HCT116 (cell line): Measurements from ENCODE around the gene MS4A8. TPM values are rescaled to one million over a fixed set of nuclear protein-coding genes. Genes with fewer than 3 reads are reported as not detected.

Experiments
- ATAC-seq: fragments of 200-7000 bp; cut with Tn5 transposase; 2 replicates; pipeline ENCODE4 v1.9.1; 2020; ENCODE audit warnings: mild to moderate bottlenecking, moderate library complexity
- BruUV-seq: library from RNA; stranded (reverse); fragments of 400-500 nt; replicated peaks from 2 replicates; lab custom pipeline; 2021; lab: Mats Ljungman, UMichigan
- CTCF ChIA-PET: fragments of 300-600 bp; sonication (Branson Sonifier 250); formaldehyde crosslinking; loops from one replicate; lab custom pipeline; 2021; ENCODE audit warnings: antibody characterized with exemption; lab: Charles Lee
- POLR2A ChIA-PET: fragments of 300-600, 350-600 bp; sonication (Branson Sonifier 250); formaldehyde crosslinking; loops from one replicate; lab custom pipeline; 2021; ENCODE audit warnings: antibody characterized with exemption; lab: Charles Lee
- RAD21 ChIA-PET, 2 experiments: fragments of 300-600 bp; sonication (Branson Sonifier 250); formaldehyde crosslinking; loops; one replicate each; lab custom pipeline; 2023; ENCODE audit warnings: low total read pairs in 2 of 2; ENCODE audit not compliant: uncharacterized antibody in 2 of 2, unreplicated experiment in 2 of 2, low non-redundant PET in 1 of 2; lab: Charles Lee
- DNase-seq: peaks from one replicate; pipeline ENCODE4 v3.0.0-alpha.2; 2010; ENCODE audit warnings: low read depth, low spot score
- H2AFZ ChIP-seq: fragments of 200-600 bp; shearing (Covaris generic), sonication (generic); 2 replicates; pipeline ENCODE4 v1.6.1; 2017; ENCODE audit warnings: low read depth, mixed run types, mixed read lengths, antibody characterized with exemption, low read length; ENCODE audit not compliant: poor library complexity, severe bottlenecking
- H3K27ac ChIP-seq: 2 replicates; pipeline ENCODE4 v1.5.1; 2012; ENCODE audit warnings: low read depth, low read length
- H3K27me3 ChIP-seq: fragments of 200-600 bp; sonication (generic); 2 replicates; pipeline ENCODE4 v1.6.1; 2016; ENCODE audit warnings: mixed run types, low read length, mixed read lengths; ENCODE audit not compliant: insufficient read depth
- H3K36me3 ChIP-seq, 2 experiments: fragments of 200-500 bp in 1 of 2; fragments of 200-600 bp in 1 of 2; sonication (Bioruptor generic) in 1 of 2; sonication (generic) in 1 of 2; 2 replicates each; pipeline versions ENCODE4 v1.5.1 to v1.6.1; 2014 to 2016; ENCODE audit warnings: low read length in 2 of 2, inconsistent platforms in 1 of 2, mixed read lengths in 1 of 2, mixed run types in 1 of 2; ENCODE audit not compliant: insufficient read depth in 2 of 2, control insufficient read depth in 1 of 2
- H3K4me1 ChIP-seq, 2 experiments: fragments of 200-600 bp in 1 of 2; sonication (generic) in 1 of 2; 2 replicates each; pipeline versions ENCODE4 v1.5.1 to v1.6.1; 2012 to 2017; ENCODE audit warnings: low read length in 2 of 2, inconsistent platforms in 1 of 2, mild to moderate bottlenecking in 1 of 2, mixed read lengths in 1 of 2, mixed run types in 1 of 2, moderate library complexity in 1 of 2; ENCODE audit not compliant: insufficient read depth in 2 of 2, control insufficient read depth in 1 of 2
- H3K4me2 ChIP-seq: fragments of 200-600 bp; sonication (generic); 2 replicates; pipeline ENCODE4 v1.6.1; 2017; ENCODE audit warnings: mixed run types, low read length, mixed read lengths
- H3K4me3 ChIP-seq, 2 experiments: fragments of 200-600 bp in 1 of 2; sonication (generic) in 1 of 2; replicated peaks in 1 of 2; 2 replicates each; pipeline ENCODE4 v1.5.1; 2011 to 2016; ENCODE audit warnings: low read length in 2 of 2, control low read depth in 1 of 2, low read depth in 1 of 2, mild to moderate bottlenecking in 1 of 2, mixed read lengths in 1 of 2, mixed run types in 1 of 2
- H3K79me2 ChIP-seq: fragments of 200-600 bp; sonication (generic); 2 replicates; pipeline ENCODE4 v1.6.1; 2017; ENCODE audit warnings: mild to moderate bottlenecking, mixed run types, low read length, moderate library complexity, mixed read lengths; ENCODE audit not compliant: insufficient read depth
- H3K9ac ChIP-seq: fragments of 200-600 bp; sonication (generic); 2 replicates; pipeline ENCODE4 v1.6.1; 2016; ENCODE audit warnings: low read length, mixed read lengths
- H3K9me2 ChIP-seq: fragments of 200-600 bp; sonication (generic), shearing (Covaris generic); 2 replicates; pipeline ENCODE4 v1.6.1; 2017; ENCODE audit warnings: mixed run types, mild to moderate bottlenecking, moderate library complexity; ENCODE audit not compliant: insufficient read depth
- H3K9me3 ChIP-seq, 2 experiments: fragments of 200-500 bp in 1 of 2; fragments of 200-600 bp in 1 of 2; sonication (Bioruptor generic) in 1 of 2; sonication (generic) in 1 of 2; 2 replicates each; pipeline ENCODE4 v1.6.1; 2014 to 2017; ENCODE audit warnings: low read length in 2 of 2, mixed read lengths in 2 of 2, inconsistent platforms in 1 of 2, low read depth in 1 of 2, mild to moderate bottlenecking in 1 of 2, mixed run types in 1 of 2, moderate library complexity in 1 of 2; ENCODE audit not compliant: control insufficient read depth in 1 of 2, insufficient read depth in 1 of 2
- H4K20me1 ChIP-seq: fragments of 200-600 bp; sonication (generic), shearing (Covaris generic); 2 replicates; pipeline ENCODE4 v1.6.1; 2017; ENCODE audit warnings: mixed run types, mild to moderate bottlenecking, moderate library complexity; ENCODE audit not compliant: insufficient read depth
- CBX3 ChIP-seq: IDR thresholded peaks from 2 replicates; pipeline ENCODE4 v1.6.1; 2012; ENCODE audit warnings: low read depth
- CEBPB ChIP-seq: IDR thresholded peaks from 2 replicates; pipeline ENCODE4 v1.6.1; 2012; ENCODE audit warnings: low read depth
- CTCF ChIP-seq, 3 experiments: fragments of 200-600 bp in 1 of 3; sonication (generic) in 1 of 3; IDR thresholded peaks in 2 of 3; conservative IDR thresholded peaks in 1 of 3; 2 replicates each; pipeline ENCODE4 v1.5.1; 2012 to 2017; ENCODE audit warnings: low read depth in 2 of 3, low read length in 2 of 3, antibody characterized with exemption in 1 of 3, borderline replicate concordance in 1 of 3, control low read depth in 1 of 3, mild to moderate bottlenecking in 1 of 3, mixed read lengths in 1 of 3, mixed run types in 1 of 3, moderate library complexity in 1 of 3; ENCODE audit not compliant: insufficient read depth in 1 of 3
- EGR1 ChIP-seq: IDR thresholded peaks from 2 replicates; pipeline ENCODE4 v1.6.1; 2012; ENCODE audit warnings: low read depth
- ELF1 ChIP-seq: IDR thresholded peaks from 2 replicates; pipeline ENCODE4 v1.6.1; 2012; ENCODE audit warnings: low read depth, borderline replicate concordance
- EZH2phosphoT487 ChIP-seq: fragments of 200-600 bp; IDR thresholded peaks from 2 replicates; pipeline ENCODE4 v1.6.1; 2018; ENCODE audit warnings: antibody characterized with exemption, borderline replicate concordance
- FOSL1 ChIP-seq: IDR thresholded peaks from 2 replicates; pipeline ENCODE4 v1.6.1; 2012; ENCODE audit warnings: low read depth
- JUND ChIP-seq: IDR thresholded peaks from 2 replicates; pipeline ENCODE4 v1.6.1; 2012
- POLR2A ChIP-seq: IDR thresholded peaks from 2 replicates; pipeline ENCODE4 v1.7.0; 2011; ENCODE audit warnings: borderline replicate concordance; ENCODE audit not compliant: insufficient read depth, insufficient read length; ENCODE audit errors: extremely low read depth
- POLR2AphosphoS5 ChIP-seq: IDR thresholded peaks from 2 replicates; pipeline ENCODE4 v1.6.1; 2011; ENCODE audit warnings: mild to moderate bottlenecking, low read depth, low read length, moderate library complexity
- RAD21 ChIP-seq: IDR thresholded peaks from 2 replicates; pipeline ENCODE4 v1.6.1; 2012; ENCODE audit warnings: low read depth, mild to moderate bottlenecking
- REST ChIP-seq: IDR thresholded peaks from 2 replicates; pipeline ENCODE4 v1.6.1; 2012; ENCODE audit warnings: low read depth
- SIN3A ChIP-seq: IDR thresholded peaks from 2 replicates; pipeline ENCODE4 v1.6.1; 2012; ENCODE audit warnings: low read depth
- SP1 ChIP-seq: IDR thresholded peaks from 2 replicates; pipeline ENCODE4 v1.6.1; 2012; ENCODE audit warnings: low read depth
- SRF ChIP-seq: IDR thresholded peaks from 2 replicates; pipeline ENCODE4 v1.6.1; 2012; ENCODE audit warnings: low read depth
- YY1 ChIP-seq: IDR thresholded peaks from 2 replicates; pipeline ENCODE4 v1.6.1; 2011; ENCODE audit warnings: low read length, low read depth, moderate library complexity, mild to moderate bottlenecking; ENCODE audit not compliant: insufficient replicate concordance; ENCODE audit errors: extremely low read depth
- ZBTB33 ChIP-seq: IDR thresholded peaks from 2 replicates; pipeline ENCODE4 v1.6.1; 2011; ENCODE audit warnings: mild to moderate bottlenecking, low read length, moderate library complexity; ENCODE audit not compliant: insufficient replicate concordance; ENCODE audit errors: extremely low read depth
- ZFX ChIP-seq: fragments of 450-650 bp; IDR thresholded peaks from 2 replicates; pipeline ENCODE4 v1.6.1; 2017
- ZNF274 ChIP-seq: fragments of 200-500 bp; sonication (Bioruptor generic); IDR thresholded peaks from 2 replicates; pipeline ENCODE4 v1.6.1; 2014; ENCODE audit warnings: mild to moderate bottlenecking, low read depth, low read length, inconsistent platforms
- intact Hi-C: fragments of 100-400 bp; cut with micrococcal nuclease; formaldehyde crosslinking; loops from 2 replicates; pipeline ENCODE4 v1.10.0; 2022
- total RNA-seq: library from RNA; stranded (reverse); gene quantifications from one replicate; pipeline ENCODE4 v1.2.1, GENCODE V29; 2021; ENCODE audit not compliant: unreplicated experiment

The MS4A8 gene
- total RNA-seq, 1 experiment from 2014 or later, result 0.17 TPM

GRCh38 chr11:60731586-60731985 is 32.2 kb downstream of the MS4A8 start:
- no peak for DNase-seq
- POLR2A ChIA-PET, result no interaction called here
- intact Hi-C loops, result no loop called here
- Histone ChIP-seq H3K27me3 (peaks cover 25% of the 10 kb centered on the region), H3K36me3 (no peaks in the 10 kb centered on the region), H3K4me3 (no peak overlapping the region), H3K27ac (no peak overlapping the region), H3K4me2 (no peak overlapping the region), H2AFZ (no peak overlapping the region), H3K4me1 (no peaks in the 10 kb centered on the region), H3K79me2 (no peaks in the 10 kb centered on the region), H3K9ac (no peak overlapping the region), H4K20me1 (no peaks in the 10 kb centered on the region), H3K9me3 (no peaks in the 10 kb centered on the region), H3K9me2 (no peaks in the 10 kb centered on the region)
- TF ChIP-seq CBX3 (no peak), ZFX (no peak), POLR2AphosphoS5 (no peak), JUND (no peak), SIN3A (no peak), EGR1 (no peak), SRF (no peak), EZH2phosphoT487 (no peak), YY1 (no peak), ELF1 (no peak), CTCF (IDR thresholded peaks at IDR 0.05 in 2 of 3, conservative IDR thresholded peaks at IDR 0.05 in 1 of 3; ENCODE audit: borderline replicate concordance in 1 of 3, insufficient read depth in 1 of 3, low read depth in 2 of 3, low read length in 2 of 3) (no peak), REST (no peak), FOSL1 (no peak), RAD21 (no peak), SP1 (no peak), CEBPB (no peak), ZBTB33 (no peak), POLR2A (no peak), ZNF274 (no peak)
- no TSS peak for BruUV-seq
- no peak for ATAC-seq
- RAD21 ChIA-PET, result no interaction called here
- CTCF ChIA-PET, result no interaction called here
